Liver (tissue), 3 donors: ENCODE results near the gene TMEM19.

ENCODE experiments used
- ATF3 ChIP-seq: IDR thresholded peaks from 2 replicates; pipeline ENCODE4 v1.6.1; 2016; ENCODE audit warnings: antibody characterized with exemption
- CTCF ChIP-seq: fragments of 150-350 bp; IDR thresholded peaks from 2 replicates; pipeline ENCODE4 v1.5.1; 2017; ENCODE audit warnings: improper control_type of control experiment, low read depth, low read length; ENCODE audit not compliant: missing input control
- FOXA1 ChIP-seq: IDR thresholded peaks from 2 replicates; pipeline ENCODE4 v1.6.1; 2016; ENCODE audit warnings: antibody characterized with exemption
- GABPA ChIP-seq, 2 donors: IDR thresholded peaks in 1 of 2; conservative IDR thresholded peaks in 1 of 2; 2 replicates each; pipeline ENCODE4 v1.6.1; 2016; ENCODE audit warnings: antibody characterized with exemption in 2 of 2, mild to moderate bottlenecking in 1 of 2, moderate library complexity in 1 of 2
- HNF4G ChIP-seq: IDR thresholded peaks from 2 replicates; pipeline ENCODE4 v1.6.1; 2016; ENCODE audit warnings: antibody characterized with exemption
- JUND ChIP-seq, 2 donors: IDR thresholded peaks; 2 replicates each; pipeline ENCODE4 v1.6.1; 2016; ENCODE audit warnings: antibody characterized with exemption in 2 of 2
- MAX ChIP-seq: IDR thresholded peaks from 2 replicates; pipeline ENCODE4 v1.6.1; 2016; ENCODE audit warnings: antibody characterized with exemption
- RAD21 ChIP-seq, 2 donors: IDR thresholded peaks; 2 replicates each; pipeline ENCODE4 v1.6.1; 2016; ENCODE audit warnings: antibody characterized with exemption in 2 of 2, mild to moderate bottlenecking in 2 of 2
- REST ChIP-seq: IDR thresholded peaks from 2 replicates; pipeline ENCODE4 v1.6.1; 2016; ENCODE audit warnings: antibody characterized with exemption, mild to moderate bottlenecking
- TAF1 ChIP-seq: conservative IDR thresholded peaks from 2 replicates; pipeline ENCODE4 v1.6.1; 2016; ENCODE audit warnings: antibody characterized with exemption, mild to moderate bottlenecking
- donor health status: healthy.
- donor health status: healthy.

- no peak for TF ChIP-seq CTCF
- TF ChIP-seq REST, result no peak
- TF ChIP-seq HNF4G, result no peak
- no peak for TF ChIP-seq RAD21 (IDR thresholded peaks at IDR 0.05)
- TF ChIP-seq ATF3, result no peak
- TF ChIP-seq MAX, result no peak
- TF ChIP-seq JUND (IDR thresholded peaks at IDR 0.05), result no peak
- no peak for TF ChIP-seq GABPA (IDR thresholded peaks at IDR 0.05 in 1 of 2, conservative IDR thresholded peaks at IDR 0.05 in 1 of 2)
- TF ChIP-seq FOXA1, result no peak
- no peak for TF ChIP-seq TAF1
These were observed 36.1 kb downstream of the TMEM19 start for GRCh38 chr12:71721783-71722505.
